Astrocyte of the spinal cord (primary cell): ENCODE data around the gene RERE.

Experiments
- DNase-seq: peaks from one replicate; pipeline ENCODE4 v3.0.0; 2011; ENCODE audit warnings: low read depth, low spot score
- H3K4me3 ChIP-seq: 2 replicates; pipeline ENCODE4 v1.5.1; 2011; ENCODE audit warnings: low read depth, mild to moderate bottlenecking, low read length, moderate library complexity
- CTCF ChIP-seq: IDR thresholded peaks from 2 replicates; pipeline ENCODE4 v1.5.1; 2012; ENCODE audit warnings: low read depth, mild to moderate bottlenecking, low read length, inconsistent platforms
- in situ Hi-C: cut with HindIII; loops from 2 replicates; pipeline ENCODE4 v1.10.0; 2017; ENCODE audit warnings: low sequenced_read_pairs

Gene RERE

DNA sequence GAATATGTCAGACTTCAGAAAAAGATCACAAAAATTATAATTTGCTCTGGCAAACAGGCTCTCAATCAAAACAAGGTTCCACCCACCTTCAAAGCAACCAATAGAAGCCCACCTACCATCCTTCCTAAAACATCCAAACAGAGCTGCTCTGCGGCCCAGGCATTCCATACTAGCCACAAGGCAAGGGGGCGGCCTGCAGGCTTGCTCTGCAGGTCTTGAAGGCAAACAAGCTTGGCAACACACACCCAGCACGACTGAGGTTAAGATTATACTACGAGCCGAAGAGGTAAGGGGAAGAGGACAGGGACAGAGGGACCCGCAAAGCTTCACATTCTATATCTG, 292.3 kb downstream of the RERE start:
- in situ Hi-C loops, result no loop called here
- TF ChIP-seq CTCF, result no peak
- H3K4me3 ChIP-seq, result peak overlapping the region; percentile 48
- DNase-seq, result peak; percentile 58

DNA sequence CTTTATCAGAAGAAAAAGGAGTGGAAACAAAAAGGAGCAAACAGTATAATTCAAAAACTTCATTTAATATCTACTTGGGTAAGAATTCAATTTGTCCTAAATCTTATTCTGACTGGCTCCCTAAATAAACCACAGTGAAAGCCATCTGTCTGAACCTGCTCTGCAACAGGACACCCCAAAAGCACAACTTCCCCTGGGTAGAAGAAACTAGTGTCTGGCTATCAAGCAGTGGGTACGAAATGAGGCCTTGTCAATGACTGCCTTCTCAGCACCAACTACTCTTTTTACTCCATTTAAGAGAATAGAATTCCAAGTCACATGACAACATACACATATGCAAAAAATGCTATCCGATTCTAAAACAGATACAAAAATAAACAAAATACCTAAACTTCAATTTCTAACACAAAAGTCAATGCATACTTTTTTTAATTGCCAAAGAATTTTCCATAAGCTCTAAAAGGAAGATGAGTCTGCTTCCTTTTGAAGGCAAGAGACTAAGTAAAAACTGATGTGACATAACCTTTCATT, 292.7 kb downstream of the RERE start:
- DNase-seq, result no peak
- no peak overlapping the region for H3K4me3 ChIP-seq
- in situ Hi-C loops, result no loop called here
- no peak for TF ChIP-seq CTCF

- TF ChIP-seq CTCF, result no peak
- DNase-seq, result no peak
- H3K4me3 ChIP-seq, result no peak overlapping the region
- in situ Hi-C loops, result no loop called here
These were observed 293.7 kb downstream of the RERE start for GRCh38 chr1:8523666-8524206.

- in situ Hi-C loops, result no loop called here
- no peak for TF ChIP-seq CTCF
- DNase-seq, result peak; percentile 53
- no peak overlapping the region for H3K4me3 ChIP-seq
These were observed 296.9 kb downstream of the RERE start for GRCh38 chr1:8520483-8520966.

DNA sequence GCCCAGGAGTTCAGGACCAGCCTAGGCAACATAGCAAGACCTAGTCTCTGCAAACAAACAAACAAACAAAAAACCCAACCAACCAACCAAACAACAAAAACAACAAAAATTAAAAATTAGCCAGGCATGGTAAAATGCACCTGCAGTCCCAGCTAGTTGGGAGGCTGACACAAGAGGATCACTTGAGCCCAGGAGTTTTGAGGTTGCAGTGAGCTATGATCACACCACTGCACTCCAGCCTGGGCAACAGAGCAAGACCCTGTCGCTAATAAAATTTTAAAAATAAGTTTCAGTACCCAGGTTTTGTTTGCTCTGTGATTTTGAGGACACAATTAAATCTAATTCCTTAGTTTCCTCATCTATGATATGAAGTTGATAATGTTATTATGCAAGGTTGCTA, 298.3 kb downstream of the RERE start:
- no peak for DNase-seq
- TF ChIP-seq CTCF, result no peak
- no peak overlapping the region for H3K4me3 ChIP-seq
- in situ Hi-C loops, result no loop called here

DNA sequence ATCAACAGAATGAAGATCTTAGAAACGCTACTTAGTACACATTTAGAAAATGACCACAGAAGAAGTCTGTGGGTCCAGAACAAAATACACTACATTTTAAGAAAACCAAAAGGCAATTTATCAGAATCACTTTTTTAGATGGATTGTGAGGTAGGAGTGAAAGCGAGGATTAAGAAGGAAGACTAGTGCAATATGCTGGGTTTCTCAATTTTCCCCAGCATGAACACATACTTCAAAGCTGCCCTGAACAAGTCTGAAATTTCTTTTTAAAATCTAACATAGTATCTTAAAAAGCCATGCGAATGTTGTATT, 299.0 kb downstream of the RERE start:
- no peak for DNase-seq
- in situ Hi-C loops, result no loop called here
- TF ChIP-seq CTCF, result no peak
- H3K4me3 ChIP-seq, result no peak overlapping the region
